ENCODE results near the gene FAM20A. TPM values are rescaled to one million over a fixed set of nuclear protein-coding genes. Genes with fewer than 3 reads are reported as not detected.

FAM20A gene
- total RNA-seq, 6 experiments from 2014 or later, result not detected

DNA sequence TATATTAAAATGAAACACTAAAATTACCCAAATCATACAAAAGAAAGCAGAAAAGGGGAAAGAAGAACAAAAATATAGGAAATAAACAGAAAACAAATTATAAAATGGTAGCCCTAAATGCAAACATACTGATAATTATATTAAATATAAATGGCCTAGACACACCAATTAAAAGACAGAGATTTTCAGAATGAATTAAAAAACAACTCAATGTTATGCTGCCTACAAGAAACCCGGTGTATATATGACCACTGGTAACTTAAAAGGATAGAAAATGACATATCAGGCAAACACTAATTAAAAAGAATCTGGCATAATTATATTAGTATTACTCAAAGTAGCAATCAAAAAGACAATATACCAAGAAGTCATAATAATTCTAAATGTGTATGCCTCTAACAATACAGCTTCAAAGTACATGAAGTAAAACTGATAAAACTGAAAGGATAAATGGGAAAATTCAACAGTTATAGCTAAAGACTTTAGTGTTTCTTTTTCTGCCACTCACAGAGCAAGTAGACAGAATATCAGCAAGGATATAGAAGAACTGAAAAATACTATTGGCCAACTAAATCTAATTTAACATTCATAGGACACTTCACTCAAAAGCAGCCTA, 7.5 kb upstream of the FAM20A start:
- DNase-seq, result no peak
- H3K36me3 Mint-ChIP-seq (ENCODE audit: low read depth), result no peaks in the 10 kb centered on the region
- no peaks in the 10 kb centered on the region for H3K4me1 Mint-ChIP-seq (ENCODE audit: low read depth)
- H3K27me3 Mint-ChIP-seq (ENCODE audit: insufficient read depth), result peaks cover under 1% of the 10 kb centered on the region; the same call in 1 of the 2 replicates
- H3K9me3 Mint-ChIP-seq, result peaks cover 24% of the 10 kb centered on the region
- H3K4me3 Mint-ChIP-seq, result no peak overlapping the region
- TF ChIP-seq, protein P1, sequence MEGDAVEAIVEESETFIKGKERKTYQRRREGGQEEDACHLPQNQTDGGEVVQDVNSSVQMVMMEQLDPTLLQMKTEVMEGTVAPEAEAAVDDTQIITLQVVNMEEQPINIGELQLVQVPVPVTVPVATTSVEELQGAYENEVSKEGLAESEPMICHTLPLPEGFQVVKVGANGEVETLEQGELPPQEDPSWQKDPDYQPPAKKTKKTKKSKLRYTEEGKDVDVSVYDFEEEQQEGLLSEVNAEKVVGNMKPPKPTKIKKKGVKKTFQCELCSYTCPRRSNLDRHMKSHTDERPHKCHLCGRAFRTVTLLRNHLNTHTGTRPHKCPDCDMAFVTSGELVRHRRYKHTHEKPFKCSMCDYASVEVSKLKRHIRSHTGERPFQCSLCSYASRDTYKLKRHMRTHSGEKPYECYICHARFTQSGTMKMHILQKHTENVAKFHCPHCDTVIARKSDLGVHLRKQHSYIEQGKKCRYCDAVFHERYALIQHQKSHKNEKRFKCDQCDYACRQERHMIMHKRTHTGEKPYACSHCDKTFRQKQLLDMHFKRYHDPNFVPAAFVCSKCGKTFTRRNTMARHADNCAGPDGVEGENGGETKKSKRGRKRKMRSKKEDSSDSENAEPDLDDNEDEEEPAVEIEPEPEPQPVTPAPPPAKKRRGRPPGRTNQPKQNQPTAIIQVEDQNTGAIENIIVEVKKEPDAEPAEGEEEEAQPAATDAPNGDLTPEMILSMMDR (IDR thresholded peaks at IDR 0.05), result no peak
- H3K27ac Mint-ChIP-seq, result no peak overlapping the region

DNA sequence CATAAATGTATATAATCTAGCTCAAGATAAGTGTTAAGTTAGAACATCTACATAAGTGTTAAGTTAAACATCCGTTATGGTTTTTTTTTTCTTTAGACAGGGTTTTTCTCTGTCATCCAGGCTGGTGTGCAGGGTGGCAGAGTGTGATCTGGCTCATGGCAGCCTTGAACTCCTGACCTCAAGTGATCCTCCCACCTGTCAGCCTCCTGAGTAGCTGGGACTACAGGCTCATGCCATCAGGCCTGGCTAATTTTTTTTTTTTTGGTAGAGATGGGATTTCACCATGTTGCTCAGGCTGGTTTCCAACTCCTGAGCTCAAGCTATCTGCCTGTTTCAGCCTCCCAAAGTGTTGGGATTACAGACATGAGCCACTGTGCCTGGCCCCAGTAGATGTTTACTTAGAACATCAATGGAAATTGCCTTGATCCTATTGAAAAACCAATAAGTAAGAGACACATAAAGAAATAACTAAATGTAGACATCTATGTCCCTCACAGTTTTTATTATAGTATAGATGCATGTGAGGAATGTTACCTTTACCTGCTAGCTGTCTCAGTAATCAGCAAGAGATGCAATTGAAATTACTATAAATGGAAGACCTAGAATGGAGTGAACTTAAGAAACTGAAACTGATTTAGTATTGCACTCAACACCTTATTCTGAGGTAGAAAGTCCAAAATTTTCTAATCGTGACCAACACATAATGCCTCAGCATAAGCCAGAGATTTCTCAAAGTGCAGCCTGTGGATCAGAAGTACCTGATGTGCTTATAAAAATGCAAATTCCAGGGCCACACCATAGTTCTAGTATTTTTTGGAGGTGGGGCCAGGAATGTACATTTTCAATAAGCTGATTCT, 5.5 kb upstream of the FAM20A start:
- Mint-ChIP-seq H3K9me3 (peaks cover 24% of the 10 kb centered on the region), H3K27me3 (ENCODE audit: insufficient read depth) (peaks cover 9% of the 10 kb centered on the region), H3K36me3 (ENCODE audit: low read depth) (no peaks in the 10 kb centered on the region), H3K4me1 (ENCODE audit: low read depth) (no peaks in the 10 kb centered on the region), H3K27ac (no peak overlapping the region), H3K4me3 (no peak overlapping the region)
- TF ChIP-seq, protein P1 (IDR thresholded peaks at IDR 0.05), result no peak
- no peak for DNase-seq

DNA sequence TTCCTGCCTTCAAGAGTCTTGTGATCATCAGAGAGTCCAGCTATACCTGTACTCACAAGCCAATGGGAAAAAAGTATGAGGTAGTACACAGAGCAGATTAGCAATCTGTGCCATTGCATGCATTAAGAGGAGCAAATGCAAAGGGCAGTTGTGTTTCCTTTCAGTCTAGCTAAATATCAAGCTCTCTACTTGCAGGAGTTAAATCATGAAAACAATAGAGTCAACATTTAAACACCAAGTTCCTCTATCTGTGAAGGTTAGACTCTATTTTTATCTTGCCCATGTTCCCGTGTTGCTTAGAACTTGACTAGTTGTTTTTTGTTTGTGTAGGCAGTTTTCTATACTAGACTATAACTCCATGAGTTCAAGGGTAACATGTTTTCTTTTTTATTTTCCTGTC, 4.7 kb upstream of the FAM20A start:
- H3K27ac Mint-ChIP-seq, result no peak overlapping the region
- no peaks in the 10 kb centered on the region for H3K36me3 Mint-ChIP-seq (ENCODE audit: low read depth)
- DNase-seq, result no peak
- H3K4me1 Mint-ChIP-seq (ENCODE audit: low read depth), result no peaks in the 10 kb centered on the region
- H3K27me3 Mint-ChIP-seq (ENCODE audit: insufficient read depth), result peaks cover 12% of the 10 kb centered on the region
- H3K9me3 Mint-ChIP-seq, result peaks cover 24% of the 10 kb centered on the region
- TF ChIP-seq, protein P1 (IDR thresholded peaks at IDR 0.05), result no peak
- no peak overlapping the region for H3K4me3 Mint-ChIP-seq

DNA sequence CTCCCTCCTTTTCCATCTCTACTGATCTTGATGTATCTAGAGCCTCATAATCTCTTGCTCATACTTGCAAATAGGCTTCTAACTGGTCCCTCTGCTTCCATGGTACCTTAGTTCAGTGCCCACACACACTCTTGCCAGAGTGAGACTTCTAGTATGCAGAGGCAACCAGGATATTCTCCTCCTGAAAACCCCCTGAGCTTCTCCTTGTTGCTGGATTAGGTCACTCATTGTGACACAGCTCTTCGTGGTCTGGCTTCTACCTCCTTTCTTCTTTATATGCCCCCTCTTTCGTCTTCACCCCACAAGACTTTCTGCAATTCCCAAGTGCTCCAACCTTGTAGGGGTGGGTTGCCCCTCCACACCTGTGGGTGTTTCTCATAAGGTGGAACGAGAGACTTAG, 2.5 kb upstream of the FAM20A start:
- Mint-ChIP-seq H3K4me3 (no peak overlapping the region), H3K27ac (no peak overlapping the region), H3K36me3 (ENCODE audit: low read depth) (no peaks in the 10 kb centered on the region), H3K9me3 (peaks cover 10% of the 10 kb centered on the region; the same call in 1 of the 2 replicates), H3K27me3 (ENCODE audit: insufficient read depth) (peaks cover 18% of the 10 kb centered on the region), H3K4me1 (ENCODE audit: low read depth) (peaks cover 10% of the 10 kb centered on the region; the same call in 1 of the 2 replicates)
- DNase-seq, result no peak
- TF ChIP-seq, protein P1 (IDR thresholded peaks at IDR 0.05), result no peak

DNA sequence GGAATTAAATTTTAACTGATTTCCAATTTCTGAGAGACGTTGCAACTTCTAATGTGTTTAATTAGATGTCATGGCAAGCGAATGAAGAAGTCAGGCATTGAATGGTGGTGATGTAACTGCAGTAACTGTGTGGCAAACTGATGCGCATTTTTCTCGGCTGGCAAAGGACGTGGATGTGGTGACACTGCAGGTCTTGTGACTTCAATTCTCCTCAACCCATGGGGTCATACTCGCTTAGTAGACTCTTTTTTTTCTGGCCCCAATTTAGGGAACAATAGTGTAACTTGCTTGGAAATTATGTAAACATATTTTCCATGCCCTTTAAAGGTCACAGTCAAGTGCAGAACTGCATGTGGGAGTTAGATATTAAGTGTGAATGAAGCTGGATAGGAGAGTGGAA, 1.9 kb upstream of the FAM20A start:
- H3K27me3 Mint-ChIP-seq (ENCODE audit: insufficient read depth), result peaks cover 18% of the 10 kb centered on the region

More for the DNA sequence above, 1.9 kb upstream of the FAM20A start:
- H3K36me3 Mint-ChIP-seq (ENCODE audit: low read depth), result no peaks in the 10 kb centered on the region
- DNase-seq, result no peak
- TF ChIP-seq, protein P1 (IDR thresholded peaks at IDR 0.05), result no peak
- H3K4me3 Mint-ChIP-seq, result no peak overlapping the region
- H3K9me3 Mint-ChIP-seq, result peaks cover 10% of the 10 kb centered on the region; the same call in 1 of the 2 replicates
- peaks cover 10% of the 10 kb centered on the region; the same call in 1 of the 2 replicates for H3K4me1 Mint-ChIP-seq (ENCODE audit: low read depth)
- H3K27ac Mint-ChIP-seq, result no peak overlapping the region

All from HFFc6 (cell line).